ENCODE results near the gene SMPDL3A. TPM values are rescaled to one million over a fixed set of nuclear protein-coding genes. Genes with fewer than 3 reads are reported as not detected.

Gene SMPDL3A
- total RNA-seq, 1 donor from 2014 or later: 44.7 TPM

DNA sequence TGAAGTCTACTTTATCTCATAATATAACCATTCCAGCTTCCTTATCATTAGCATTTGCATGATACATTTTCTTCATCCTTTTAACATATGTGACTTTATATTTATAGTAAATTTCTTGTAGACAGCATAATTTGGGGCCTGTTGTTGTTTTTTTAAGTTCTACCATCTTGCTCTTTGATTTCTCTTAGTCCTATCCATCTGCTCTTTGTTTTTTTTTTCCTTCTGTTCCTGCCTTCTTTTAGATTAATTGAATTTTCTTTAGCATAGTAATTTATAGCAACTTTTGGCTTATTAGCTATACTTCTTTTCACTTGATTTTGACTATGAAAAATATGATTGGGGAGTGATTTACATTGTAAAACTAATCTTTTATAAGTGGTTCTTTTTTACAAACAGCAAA lies 28.7 kb upstream of the SMPDL3A start:
- Histone ChIP-seq H3K36me3 (no peaks in the 10 kb centered on the region), H3K4me3 (no peak overlapping the region), H3K4me1 (no peaks in the 10 kb centered on the region), H3K27me3 (no peaks in the 10 kb centered on the region), H3K27ac (no peak overlapping the region), H3K9me3 (no peaks in the 10 kb centered on the region)
- no peak for TF ChIP-seq POLR2AphosphoS5 (IDR thresholded peaks at IDR 0.05; ENCODE audit: insufficient read depth in 1 of 2, low read depth in 1 of 2)
- TF ChIP-seq, protein P1, sequence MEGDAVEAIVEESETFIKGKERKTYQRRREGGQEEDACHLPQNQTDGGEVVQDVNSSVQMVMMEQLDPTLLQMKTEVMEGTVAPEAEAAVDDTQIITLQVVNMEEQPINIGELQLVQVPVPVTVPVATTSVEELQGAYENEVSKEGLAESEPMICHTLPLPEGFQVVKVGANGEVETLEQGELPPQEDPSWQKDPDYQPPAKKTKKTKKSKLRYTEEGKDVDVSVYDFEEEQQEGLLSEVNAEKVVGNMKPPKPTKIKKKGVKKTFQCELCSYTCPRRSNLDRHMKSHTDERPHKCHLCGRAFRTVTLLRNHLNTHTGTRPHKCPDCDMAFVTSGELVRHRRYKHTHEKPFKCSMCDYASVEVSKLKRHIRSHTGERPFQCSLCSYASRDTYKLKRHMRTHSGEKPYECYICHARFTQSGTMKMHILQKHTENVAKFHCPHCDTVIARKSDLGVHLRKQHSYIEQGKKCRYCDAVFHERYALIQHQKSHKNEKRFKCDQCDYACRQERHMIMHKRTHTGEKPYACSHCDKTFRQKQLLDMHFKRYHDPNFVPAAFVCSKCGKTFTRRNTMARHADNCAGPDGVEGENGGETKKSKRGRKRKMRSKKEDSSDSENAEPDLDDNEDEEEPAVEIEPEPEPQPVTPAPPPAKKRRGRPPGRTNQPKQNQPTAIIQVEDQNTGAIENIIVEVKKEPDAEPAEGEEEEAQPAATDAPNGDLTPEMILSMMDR (IDR thresholded peaks at IDR 0.05): no peak
- no peak for TF ChIP-seq POLR2A (IDR thresholded peaks at IDR 0.05)
- intact Hi-C loops (cut with DNase I): no loop called here
- no peak for DNase-seq (ENCODE audit: extremely low spot score in 2 of 2)

DNA sequence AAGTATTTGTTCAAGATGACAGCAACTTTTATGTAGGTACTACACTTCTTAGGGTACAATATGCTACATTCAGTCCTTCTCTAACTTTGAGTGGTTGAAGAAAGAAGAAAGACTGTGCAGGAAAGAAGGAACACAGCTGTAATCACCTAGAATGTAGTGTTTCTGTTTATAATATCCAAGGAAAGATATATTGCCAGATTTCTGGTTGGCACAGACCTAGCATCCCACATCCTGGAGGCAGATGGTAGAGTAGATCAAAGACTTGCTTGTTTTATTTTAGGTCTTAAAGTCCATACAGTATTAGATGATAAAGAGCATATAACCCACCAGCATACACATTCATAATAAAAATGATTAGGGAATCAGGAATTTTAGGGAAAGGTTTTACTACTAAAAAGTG lies 22.8 kb upstream of the SMPDL3A start:
- intact Hi-C loops (cut with DNase I): no loop called here
- Histone ChIP-seq H3K4me3 (no peak overlapping the region), H3K4me1 (no peaks in the 10 kb centered on the region), H3K9me3 (no peaks in the 10 kb centered on the region), H3K36me3 (no peaks in the 10 kb centered on the region), H3K27ac (no peak overlapping the region), H3K27me3 (no peaks in the 10 kb centered on the region)
- DNase-seq (ENCODE audit: extremely low spot score in 2 of 2): no peak
- TF ChIP-seq POLR2A (IDR thresholded peaks at IDR 0.05) (no peak), POLR2AphosphoS5 (IDR thresholded peaks at IDR 0.05; ENCODE audit: insufficient read depth in 1 of 2, low read depth in 1 of 2) (no peak)
- TF ChIP-seq, protein P1 (IDR thresholded peaks at IDR 0.05): no peak

DNA sequence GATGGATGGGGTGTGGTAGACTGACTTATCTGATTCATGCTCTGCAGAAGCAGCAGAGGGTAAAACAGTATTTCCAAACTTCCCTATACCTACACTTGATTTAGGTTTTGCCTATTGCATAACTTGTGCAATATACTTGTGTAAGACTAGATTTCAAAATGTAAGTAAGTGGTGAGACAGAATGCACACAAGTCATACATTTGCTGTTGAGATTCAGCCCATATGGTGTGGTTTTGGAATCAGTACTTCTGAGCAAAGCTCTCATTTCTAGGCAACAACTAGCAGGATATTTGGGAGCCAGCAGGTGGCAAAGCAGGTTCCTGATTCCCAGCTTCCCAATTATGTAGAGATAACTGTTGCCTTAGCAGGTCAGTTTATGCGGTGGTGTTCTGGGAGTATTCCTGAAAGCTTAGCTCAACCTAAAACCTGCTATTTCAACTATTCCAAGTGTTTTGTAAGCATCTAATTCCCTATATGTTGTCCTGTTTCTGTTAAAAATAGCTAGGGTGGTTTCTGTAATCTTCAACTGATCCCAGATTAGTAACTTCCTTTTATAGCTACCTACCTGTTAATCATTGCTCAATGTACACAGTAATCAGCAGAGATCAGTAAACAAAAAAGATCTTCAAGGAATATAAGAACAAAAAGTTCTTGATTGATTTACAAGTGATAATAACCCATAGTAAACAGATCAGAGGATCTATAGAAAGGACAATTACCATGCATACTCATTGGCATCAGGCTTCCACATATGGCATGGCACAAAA lies 18.0 kb upstream of the SMPDL3A start:
- H3K4me1 ChIP-seq: no peaks in the 10 kb centered on the region
- TF ChIP-seq, protein P1 (IDR thresholded peaks at IDR 0.05): no peak
- TF ChIP-seq POLR2A (IDR thresholded peaks at IDR 0.05) (no peak), POLR2AphosphoS5 (IDR thresholded peaks at IDR 0.05; ENCODE audit: insufficient read depth in 1 of 2, low read depth in 1 of 2) (no peak)
- no peaks in the 10 kb centered on the region for H3K9me3 ChIP-seq
- no peak for DNase-seq (ENCODE audit: extremely low spot score in 2 of 2)
- H3K4me3 ChIP-seq: no peak overlapping the region
- intact Hi-C loops (cut with DNase I): no loop called here
- no peaks in the 10 kb centered on the region for H3K36me3 ChIP-seq
- H3K27me3 ChIP-seq: no peaks in the 10 kb centered on the region
- no peak overlapping the region for H3K27ac ChIP-seq

DNA sequence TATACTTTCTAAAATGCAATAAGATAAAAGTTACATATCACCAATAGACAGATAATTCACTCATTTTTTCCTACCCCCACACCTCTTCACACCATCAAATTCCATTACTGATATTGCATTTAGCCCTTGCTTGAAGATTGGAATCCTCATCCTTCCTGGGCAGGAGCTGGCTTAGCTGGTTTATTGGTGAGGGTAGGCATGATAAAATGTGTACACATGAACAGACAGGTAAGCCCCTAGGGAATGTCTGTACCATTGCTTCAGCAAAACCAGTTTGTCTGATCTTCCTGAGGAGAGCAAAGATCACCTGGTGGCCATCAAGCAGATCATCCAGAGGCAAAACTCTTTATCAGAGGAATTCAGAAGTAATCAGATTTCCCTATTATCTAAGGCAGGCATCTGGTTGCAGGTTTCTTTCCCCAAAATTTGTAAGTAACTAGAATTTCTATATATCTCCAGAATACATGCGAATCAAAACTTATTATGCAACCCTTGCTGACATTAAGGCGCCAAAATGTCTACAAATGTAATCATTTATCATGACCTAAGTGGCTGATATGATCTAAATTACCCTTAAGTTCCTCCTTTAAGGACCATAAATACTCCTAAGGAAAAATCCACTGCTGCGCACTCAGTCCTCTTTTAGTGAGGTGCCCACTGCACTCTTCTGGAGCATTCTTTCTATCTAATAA lies 16.2 kb upstream of the SMPDL3A start:
- Histone ChIP-seq H3K4me3 (no peak overlapping the region), H3K9me3 (no peaks in the 10 kb centered on the region), H3K4me1 (no peaks in the 10 kb centered on the region), H3K36me3 (no peaks in the 10 kb centered on the region), H3K27ac (no peak overlapping the region), H3K27me3 (no peaks in the 10 kb centered on the region)
- TF ChIP-seq, protein P1 (IDR thresholded peaks at IDR 0.05): no peak
- TF ChIP-seq POLR2AphosphoS5 (IDR thresholded peaks at IDR 0.05; ENCODE audit: insufficient read depth in 1 of 2, low read depth in 1 of 2) (no peak), POLR2A (IDR thresholded peaks at IDR 0.05) (no peak)
- DNase-seq (ENCODE audit: extremely low spot score in 2 of 2): no peak
- intact Hi-C loops (cut with DNase I): no loop called here

DNA sequence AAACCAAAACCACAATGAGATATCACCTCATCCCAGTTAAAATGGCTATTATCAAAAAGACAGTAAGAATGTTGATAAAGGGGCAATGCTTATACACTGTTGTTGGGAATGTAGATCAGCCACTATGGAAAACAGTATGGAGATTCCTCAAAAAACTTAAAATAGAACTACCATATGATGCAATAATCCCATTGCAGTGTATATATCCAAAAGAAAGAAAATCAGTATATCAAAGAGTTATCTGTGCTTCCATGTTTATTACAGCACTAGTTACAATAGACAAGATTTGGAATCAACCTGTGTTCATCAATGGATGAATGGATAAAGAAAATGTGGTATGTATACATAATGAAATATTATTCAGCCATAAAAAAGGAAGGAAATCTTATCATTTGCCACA lies 13.1 kb upstream of the SMPDL3A start:
- DNase-seq (ENCODE audit: extremely low spot score in 2 of 2): no peak

More for the DNA sequence above, 13.1 kb upstream of the SMPDL3A start:
- Histone ChIP-seq H3K9me3 (no peaks in the 10 kb centered on the region), H3K4me3 (no peak overlapping the region), H3K36me3 (no peaks in the 10 kb centered on the region), H3K27me3 (no peaks in the 10 kb centered on the region), H3K4me1 (no peaks in the 10 kb centered on the region), H3K27ac (no peak overlapping the region)
- intact Hi-C loops (cut with DNase I): no loop called here
- TF ChIP-seq, protein P1 (IDR thresholded peaks at IDR 0.05): no peak
- no peak for TF ChIP-seq POLR2A (IDR thresholded peaks at IDR 0.05)
- TF ChIP-seq POLR2AphosphoS5 (IDR thresholded peaks at IDR 0.05; ENCODE audit: insufficient read depth in 1 of 2, low read depth in 1 of 2): no peak
